Activated CD8-positive, alpha-beta memory T cell treated with anti-CD3 and anti-CD28 coated beads, Interleukin-2, amount 50 U/mL, for 48 hours (primary cell): ENCODE data around the gene ZFP62.

ENCODE experiments used
- DNase-seq: peaks from one replicate; pipeline ENCODE4 v3.0.0-alpha.2; 2020

The ZFP62 gene

DNA sequence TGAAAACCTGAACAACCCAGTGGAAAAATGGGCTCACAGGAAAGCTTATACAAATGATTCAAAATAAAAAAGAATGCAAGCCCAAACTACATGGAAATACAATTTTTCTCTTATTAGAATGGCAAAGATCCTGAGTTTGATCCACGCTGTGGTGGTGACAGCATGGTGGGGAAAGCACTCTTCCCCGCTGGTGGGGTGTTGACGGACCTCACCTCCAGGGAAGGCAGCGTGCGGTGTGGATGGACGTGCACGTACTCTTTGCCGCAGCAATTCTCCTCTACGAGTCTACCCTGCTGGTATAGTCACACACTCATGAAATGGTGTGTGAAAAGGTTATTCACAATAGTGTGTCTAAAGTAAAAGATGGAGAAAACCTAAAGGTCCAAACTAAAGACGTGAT, 5.9 kb upstream of the ZFP62 start:
- no peak for DNase-seq

DNA sequence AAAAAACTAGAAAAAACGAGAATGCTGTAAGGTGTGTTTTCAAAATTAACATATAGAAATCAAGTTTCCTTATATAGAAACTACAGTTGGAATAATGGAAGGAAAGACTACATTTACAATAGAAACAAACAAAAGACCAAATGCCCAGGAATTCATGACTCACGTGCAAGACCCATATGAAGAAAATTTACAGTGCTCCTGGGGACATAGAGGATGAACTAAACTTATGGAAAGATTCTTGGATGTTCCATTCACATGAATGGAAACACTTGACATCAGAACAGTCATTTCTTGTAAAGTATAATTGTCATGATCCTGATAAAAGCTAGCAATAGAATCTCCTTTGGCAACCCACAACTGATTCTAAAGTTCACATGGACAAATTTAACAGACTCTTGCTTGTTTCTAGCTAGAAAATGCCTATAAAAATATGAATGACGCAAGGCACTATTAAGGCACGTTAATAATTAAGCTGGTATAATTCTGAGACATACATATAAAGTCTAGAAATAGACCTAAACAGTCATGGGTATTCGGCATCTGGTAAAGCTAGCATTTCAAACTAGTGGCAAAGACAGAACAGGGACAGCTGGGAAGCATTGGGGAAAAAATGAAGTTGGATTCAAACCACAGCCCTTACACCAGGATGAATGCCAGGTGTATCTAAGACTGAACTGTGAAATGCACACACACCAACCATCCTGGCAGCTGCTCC, 5.1 kb upstream of the ZFP62 start:
- DNase-seq, result no peak

DNA sequence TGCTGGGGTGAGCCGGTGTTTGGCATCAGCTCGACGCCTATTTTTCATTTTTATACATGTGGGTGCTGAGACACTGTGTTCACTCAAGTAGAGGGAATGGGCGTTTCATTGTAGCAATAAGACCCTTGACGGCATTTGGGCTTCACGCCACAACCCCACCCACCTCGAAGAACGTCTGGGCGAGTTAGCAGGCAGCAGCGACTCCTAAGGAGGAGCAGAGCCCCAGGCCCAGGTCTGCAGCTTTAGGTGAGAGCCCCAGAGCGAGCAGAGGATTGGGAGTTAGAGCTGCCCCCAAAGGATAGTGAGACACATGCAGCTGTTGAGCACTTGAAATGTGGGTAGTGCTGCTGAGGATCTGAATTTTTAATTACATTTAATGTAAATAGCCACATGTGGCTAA, 1.6 kb upstream of the ZFP62 start:
- no peak for DNase-seq

DNA sequence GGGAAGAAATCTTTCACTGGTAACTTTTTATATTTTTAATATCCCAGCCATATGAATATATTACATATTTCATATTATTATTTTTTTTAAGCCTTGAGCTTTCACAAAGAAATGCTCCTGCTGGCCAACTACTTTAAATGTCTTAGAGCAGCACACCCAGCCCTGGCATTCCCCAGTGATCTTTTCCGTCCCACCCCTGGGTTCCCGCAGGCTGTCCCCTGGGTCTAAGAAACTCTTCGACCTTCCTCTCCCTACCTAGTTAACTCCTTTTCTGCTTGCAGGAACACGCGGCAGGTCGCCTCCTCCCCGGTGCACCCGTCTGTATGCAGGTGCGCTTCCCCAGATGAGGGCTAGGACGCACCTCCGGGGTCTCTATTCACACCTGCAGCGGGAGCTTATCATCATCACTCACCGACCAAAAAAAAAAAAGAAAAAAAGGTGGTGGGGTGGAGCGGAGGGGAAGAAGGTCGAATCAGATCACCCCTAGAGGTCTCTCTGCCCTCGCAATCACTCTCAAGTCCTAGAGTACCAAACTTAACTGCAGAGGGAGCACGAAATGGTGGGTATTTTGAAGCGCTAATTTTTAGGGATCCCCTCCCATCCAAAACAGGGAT, 696 bp downstream of the ZFP62 start:
- peak; percentile 68 for DNase-seq

DNA sequence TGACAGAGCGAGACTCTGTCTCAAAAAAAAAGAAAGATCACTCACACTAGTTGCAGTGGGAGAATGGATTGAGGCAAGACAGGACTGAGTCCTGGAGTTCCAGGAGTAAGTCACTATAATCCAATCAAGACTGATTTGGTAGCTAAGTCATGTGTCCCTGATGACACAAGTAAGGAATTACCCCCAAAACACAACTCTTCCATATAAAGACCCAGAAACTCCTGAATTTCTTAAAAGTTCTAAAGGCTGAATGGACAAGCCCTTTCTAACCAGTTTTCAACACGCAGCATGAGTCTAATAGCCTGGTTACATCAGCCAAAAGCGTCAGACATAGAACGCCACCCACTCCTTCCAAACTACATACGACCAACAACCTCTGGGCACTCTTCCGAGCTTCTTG, 2.5 kb downstream of the ZFP62 start:
- DNase-seq, result no peak

DNA sequence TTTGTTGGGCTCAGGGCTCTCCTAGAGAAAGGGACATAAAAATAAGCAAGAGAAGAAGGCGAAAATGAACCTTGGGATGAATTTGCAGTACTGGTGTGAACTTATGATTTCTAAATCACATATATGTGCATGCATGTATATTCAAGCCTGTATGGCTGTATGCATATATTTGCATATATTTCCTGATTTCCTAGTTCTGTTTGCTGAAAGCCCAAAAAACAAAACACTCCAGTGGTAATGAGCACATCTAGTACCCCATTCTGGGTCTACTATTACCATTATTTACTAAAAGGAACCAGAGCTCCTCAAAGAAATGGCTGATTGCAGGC, 7.3 kb downstream of the ZFP62 start:
- DNase-seq, result no peak

DNA sequence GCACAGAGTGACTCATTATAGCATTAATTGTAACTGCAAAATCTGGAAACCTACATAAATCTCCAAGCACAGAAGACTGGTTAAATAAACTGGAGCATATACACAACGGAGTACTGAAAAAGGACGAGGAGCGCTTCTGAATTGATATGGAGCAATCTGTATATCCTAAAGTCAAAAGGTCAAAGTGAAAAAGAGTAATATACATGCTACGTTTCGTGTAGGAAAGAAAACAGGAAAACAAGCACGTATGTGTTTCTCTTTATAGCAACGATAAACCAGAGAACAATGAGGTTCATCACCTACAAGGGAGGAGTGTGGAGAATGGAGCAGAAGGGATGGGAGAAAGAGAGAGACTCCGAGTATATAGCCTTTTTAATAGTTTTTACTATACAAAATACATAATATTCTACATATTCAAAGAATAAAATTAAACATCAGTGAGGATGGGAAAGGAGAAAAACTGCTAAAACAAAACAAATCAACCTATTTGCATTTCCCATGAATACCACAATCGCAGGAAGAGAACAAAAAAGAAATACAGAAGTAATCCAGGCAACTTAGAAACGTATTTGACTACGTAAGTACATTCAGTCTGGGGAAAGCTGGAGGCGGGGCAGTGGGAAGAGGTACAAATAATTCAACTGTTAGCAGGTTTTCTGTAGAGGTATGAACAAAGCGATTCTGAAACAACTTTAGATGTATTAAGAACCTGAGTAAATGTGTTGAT, 7.8 kb downstream of the ZFP62 start:
- no peak for DNase-seq

DNA sequence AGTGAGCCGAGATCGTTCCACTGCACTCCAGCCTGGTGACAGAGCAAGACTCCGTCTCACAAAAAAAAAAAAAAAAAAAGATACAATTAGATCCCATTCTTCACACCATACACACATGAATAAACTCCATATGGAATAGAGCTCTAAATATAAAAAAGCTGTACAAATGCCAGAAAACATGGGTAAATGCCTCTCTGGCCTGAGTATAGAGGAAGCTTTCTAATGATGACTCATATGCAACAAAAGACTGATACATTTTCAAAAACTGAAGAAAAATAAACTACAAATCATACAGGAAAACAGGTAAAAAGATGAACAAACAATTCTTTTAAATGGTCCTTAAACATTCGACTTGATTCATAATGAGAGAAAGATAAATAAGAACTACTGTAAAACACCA, 8.6 kb downstream of the ZFP62 start:
- DNase-seq, result no peak

DNA sequence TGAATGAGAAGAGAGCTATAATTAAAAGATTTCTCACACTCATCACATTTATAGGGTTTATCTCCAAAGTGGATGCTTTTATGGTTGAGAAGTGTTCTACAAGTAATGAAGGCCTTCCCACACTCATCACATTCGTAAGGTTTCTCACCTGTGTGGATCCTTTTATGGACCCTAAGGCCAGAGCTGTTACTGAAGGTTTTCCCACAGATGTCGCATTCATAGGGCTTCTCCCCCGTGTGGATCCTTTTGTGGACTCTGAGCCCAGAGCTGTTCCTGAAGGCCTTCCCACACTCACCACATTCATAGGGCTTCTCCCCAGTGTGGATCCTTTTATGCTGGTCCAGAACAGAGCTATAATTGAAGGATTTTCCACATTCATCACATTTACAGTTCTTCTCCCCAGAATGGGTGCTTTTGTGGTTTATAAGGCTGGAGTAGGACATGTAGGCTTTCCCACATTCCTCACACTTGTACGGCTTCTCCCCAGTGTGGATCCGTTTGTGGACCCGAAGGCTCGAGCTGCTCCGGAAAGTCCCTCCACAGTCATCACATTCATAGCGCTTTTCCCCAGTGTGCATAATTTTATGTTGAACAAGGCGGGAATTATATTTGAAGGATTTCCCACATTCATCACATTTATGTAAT, 10.5 kb downstream of the ZFP62 start:
- DNase-seq, result no peak

DNA sequence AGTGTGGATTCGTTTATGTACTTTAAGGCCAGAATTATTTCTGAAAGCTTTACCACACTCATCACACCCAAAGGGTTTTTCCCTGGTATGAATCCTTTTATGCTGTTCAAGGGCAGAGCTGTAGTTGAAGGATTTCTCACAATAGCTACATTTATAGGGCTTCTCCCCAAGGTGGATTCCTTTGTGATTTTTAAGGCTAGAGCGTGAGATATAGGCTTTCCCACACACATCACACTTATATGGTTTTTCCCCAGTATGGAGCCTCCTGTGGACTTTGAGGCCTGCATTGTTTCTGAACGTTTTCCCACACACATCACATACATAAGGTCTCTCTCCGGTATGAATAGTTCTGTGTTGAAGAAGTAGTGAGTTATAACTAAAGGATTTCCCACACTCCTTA, 11.2 kb downstream of the ZFP62 start:
- no peak for DNase-seq

DNA sequence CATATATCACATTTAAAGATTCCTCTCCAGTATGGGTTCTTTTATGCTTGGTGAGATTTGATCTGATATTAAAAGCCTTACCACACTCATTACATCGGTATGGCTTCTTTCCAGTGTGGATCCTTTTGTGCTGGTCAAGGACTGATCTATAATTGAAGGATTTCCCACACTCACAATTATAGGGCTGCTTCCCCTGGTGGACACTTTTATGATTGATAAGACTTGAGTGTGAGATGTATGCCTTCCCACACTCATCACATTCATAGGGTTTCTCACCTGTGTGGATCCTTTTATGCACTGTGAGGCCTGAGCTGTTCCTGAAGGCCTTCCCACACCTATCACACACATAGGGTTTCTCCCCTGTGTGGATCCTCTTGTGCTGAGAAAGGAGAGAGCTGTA, 12.2 kb downstream of the ZFP62 start:
- no peak for DNase-seq

DNA sequence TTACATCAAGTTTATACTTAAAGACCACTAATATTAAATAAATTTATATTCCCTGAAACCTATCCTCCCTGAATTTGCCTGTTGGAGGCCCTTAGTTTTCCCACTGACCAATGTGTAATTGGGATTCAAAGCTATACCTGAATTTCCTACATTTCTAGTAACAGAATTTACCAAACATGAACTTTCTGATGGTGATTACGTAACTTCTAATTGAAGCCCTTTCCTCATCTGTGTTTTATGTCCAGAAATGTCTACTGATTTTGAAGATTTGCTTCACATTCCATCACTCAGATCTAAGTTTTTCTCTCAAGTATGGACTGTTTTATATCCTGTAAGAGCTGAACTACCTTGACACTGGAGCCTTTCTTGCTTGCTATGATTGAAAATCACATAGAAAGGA, 12.8 kb downstream of the ZFP62 start:
- no peak for DNase-seq

DNA sequence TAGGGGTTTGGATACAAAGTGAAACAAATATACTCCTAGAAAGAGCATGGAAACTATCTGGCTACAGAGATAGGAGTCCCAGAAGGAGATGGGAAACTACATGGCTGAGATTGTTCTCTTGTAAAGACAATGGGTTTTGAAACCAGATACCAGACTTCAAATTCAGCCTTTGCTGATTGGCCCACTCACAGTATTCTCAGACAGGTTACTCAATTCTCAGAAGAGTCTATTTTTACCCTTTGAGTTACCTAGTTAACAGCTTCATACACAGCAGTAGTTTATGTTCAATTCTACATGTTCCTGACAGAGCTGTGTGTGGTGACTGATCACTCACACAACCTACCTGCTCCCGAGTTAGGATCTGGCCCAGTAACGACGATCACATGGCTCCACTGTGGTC, 14.1 kb downstream of the ZFP62 start:
- DNase-seq, result no peak

DNA sequence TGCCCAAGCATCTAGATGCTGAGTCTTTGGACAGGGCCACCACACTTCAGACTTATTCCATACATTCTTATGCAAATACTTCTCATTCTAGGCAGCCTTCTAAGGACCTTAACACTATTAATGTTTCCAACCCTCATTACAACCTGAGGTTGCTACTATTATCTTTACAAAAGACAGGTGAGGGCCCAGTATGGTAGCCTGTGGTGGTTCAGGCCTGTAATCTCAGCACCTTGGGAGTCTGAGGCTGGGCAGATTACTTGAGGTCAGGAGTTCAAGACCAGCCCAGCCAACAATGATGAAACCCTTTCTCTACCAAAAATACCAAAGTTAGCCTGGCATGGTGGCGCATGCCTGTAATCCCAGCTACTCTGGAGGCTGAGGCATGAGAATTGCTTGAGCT, 16.2 kb downstream of the ZFP62 start:
- DNase-seq, result no peak

DNA sequence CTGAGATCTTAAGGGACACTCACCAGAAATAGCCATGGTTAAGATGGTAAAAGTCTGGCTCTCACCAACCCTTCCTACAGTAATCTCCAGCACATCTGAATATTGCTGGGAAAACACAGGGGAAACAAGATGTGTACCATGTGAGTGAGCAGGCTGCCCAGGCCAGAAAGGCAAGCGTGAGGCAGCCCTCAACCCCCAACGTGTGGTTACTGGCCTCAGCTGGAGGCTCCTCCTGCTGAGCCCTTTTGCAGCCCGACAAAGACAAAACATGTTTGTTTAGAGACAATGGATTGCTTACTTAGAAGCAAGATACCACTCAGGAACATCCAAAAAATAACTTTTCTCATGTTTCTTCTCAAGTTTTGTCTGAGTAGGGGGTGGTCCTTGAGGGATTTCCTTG, 16.6 kb downstream of the ZFP62 start:
- no peak for DNase-seq

DNA sequence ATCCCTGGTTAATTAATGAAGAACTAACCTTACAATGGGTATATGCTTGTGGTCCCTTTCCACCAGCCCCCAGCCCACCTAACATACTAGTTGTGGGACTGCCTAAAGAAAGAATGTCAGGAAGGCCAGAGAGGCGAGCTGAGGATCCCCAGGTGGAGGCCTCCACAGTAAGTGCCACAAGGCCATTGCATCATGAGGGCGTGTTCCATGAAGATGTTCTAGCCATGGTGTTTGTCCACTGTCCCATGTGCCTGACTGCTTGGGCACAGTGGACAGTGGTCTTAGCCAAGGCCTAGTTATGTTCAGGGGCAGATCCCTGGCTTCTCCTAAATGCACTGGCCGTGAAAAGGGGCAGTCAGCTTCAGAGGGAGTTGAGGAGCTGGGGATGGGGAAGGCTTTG, 21.1 kb downstream of the ZFP62 start:
- no peak for DNase-seq

DNA sequence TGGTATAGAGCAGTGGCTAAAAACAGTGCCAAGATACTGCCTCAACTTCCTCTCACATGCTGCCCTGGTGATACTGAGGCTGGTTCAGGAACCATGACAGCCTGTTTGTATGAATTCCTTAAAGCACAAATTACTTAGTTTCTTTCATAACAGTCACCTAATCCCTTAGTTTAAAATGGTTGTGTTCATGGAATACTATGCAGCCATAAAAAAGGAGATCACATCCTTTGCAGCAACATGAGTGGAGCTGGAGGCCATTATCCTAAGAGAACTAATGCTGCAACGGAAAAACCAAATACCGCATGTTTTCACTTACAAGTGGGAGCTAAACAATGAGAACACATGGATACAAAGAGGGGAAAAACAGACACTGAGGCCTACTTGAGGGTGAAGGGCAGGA, 21.8 kb downstream of the ZFP62 start:
- no peak for DNase-seq

DNA sequence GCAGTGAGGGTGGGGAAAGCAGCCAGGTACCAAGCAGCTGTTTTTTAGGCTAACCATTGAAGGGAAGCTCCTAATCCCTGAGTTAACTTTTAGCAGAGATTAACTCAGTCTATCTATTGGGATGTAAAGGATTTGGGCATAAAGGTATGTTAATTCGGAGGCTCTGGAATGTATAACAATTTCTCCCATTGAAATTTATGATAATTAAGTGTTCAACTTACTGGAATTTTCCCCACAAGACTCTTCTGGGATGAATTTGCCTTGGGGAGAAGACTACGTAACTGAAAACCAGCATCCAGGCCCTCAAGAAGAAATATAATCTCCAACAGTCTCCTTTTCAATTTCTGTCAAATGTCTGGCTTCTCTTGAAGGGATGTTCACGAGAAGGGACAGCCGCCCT, 23.6 kb downstream of the ZFP62 start:
- no peak for DNase-seq

DNA sequence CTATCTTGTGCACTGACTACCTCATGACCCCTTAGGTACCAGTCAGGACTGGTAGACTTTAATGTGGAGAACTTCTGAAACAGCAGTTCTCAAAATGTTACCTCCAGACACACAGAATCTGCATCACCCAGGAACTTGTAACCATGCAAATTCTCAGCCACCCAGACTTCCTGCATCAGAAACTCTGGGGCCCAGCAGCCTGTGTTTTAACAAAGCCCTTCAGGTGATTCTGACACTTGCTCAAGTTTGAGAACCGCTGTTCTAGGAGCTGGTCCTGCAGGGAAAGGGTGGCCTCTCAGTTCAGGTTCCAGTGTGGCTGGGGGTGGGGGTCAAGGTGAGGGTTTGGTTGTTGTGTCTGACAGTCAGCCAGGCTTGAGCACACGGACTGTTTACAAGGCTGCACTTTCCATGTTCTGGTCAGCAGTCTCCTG, 28.4 kb downstream of the ZFP62 start:
- DNase-seq, result no peak

DNA sequence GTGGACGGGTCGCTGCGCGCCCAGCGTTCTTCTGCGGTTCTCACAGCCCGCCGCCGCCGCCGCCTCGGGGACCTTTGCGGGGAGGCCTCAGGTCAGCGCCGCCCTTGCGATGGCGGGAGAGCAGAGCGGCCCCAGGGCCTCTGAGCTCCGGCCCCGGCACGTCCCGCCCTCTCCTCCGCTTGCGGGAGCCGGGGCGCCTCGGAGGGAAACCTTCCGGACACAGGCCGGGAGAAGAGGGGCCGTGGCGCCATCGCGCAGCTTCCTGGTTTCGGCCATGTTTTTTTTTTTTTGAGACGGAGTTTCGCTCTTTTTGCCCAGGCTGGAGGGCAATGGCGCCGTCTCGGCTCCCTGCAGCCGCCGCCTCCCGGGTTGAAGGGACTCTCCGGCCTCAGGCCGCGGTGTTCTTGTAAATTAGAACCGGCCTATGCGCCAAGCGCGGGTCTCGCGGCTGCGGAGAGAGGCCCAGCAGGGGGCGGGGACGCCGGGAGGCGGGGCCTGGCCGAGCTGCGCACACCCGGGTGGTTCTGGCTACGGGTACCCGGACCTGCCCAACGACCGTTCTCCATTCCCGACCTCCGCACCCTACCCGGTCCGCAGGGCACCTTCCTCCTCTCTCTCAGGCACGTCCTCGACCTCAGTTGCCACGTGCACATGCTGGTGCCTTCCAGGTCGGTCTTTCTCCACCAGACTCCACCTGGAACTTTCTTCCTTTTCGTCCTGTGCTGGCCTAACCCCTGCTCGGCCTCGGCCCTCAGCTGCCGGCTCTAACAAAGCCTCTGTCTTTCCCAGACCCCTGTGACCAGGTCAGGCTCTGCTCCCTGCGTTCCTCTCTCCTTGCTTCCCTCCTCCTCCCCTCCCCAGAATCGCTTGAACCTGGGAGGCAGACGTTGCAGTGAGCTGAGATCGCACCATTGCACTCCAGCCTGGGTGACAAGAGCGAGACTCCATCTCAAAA, 29.7 kb downstream of the ZFP62 start:
- DNase-seq, result peak; percentile 90

DNA sequence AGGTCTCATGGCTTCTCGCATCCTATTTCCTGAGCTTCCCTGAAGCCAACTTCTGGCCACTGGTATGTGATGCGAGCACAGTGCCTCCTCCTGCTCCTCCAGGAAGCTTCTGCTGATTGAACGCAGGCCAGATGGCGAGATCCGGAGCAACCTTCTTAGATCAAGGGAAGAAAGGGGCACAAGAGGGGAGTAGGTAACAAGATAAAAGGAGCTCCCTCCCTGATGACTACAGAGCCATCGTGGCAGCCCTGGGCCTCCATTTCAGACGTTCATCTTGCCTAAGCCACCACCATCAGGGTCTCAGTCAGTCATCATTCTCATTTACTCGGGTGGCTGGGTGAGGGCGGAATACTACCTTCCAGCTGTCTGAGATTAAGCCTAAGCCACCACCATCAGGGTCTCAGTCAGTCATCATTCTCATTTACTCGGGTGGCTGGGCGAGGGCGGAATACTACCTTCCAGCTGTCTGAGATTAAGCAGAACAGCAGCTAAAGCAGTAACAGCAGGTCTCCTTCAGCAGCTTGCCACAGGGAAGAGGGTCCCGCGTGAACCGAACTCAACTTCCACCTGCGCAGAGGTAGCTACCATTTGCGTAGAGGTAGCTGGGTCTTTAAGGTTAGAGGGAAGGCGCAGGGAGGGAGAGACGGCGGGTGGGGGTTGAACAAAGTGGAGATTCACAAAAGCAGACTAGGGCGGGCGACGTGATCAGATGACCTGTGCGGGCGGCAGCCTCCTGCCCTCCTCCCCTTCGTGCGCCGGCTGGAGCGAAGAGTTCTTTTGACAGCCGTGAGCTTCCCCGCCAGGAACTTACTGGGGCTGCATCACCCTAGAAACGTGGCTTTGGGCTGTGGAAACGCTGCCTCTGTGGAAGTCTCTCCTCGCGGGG, 30.6 kb downstream of the ZFP62 start:
- DNase-seq, result peak; percentile 80

DNA sequence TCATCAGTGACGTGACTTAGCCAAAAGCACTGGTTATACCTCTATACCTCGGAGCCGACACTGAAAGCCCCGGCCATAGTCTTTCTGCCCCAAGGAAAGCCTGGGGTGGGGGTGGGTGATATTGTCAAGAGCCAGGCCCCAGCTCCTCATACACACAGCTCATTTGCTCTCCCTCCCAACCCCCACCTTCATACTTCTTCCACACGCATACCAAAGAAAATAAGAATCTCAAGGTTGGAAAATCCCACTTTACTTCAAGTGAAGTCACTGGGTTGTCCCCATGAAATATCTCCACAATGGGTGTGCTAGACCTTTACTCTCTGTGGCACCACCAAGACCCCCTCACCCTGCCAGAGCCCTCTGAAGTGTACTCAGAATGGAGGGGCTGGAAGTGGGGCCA, 31.4 kb downstream of the ZFP62 start:
- no peak for DNase-seq
